HG02798 (cell line): Measurements from ENCODE around the gene LIFR.

Source experiments
- ATAC-seq: cut with Tn5 transposase; IDR thresholded peaks from one replicate; pipeline ENCODE4 v1.9.1; 2021; ENCODE audit warnings: mild to moderate bottlenecking; ENCODE audit not compliant: unreplicated experiment, poor library complexity

The LIFR gene

DNA sequence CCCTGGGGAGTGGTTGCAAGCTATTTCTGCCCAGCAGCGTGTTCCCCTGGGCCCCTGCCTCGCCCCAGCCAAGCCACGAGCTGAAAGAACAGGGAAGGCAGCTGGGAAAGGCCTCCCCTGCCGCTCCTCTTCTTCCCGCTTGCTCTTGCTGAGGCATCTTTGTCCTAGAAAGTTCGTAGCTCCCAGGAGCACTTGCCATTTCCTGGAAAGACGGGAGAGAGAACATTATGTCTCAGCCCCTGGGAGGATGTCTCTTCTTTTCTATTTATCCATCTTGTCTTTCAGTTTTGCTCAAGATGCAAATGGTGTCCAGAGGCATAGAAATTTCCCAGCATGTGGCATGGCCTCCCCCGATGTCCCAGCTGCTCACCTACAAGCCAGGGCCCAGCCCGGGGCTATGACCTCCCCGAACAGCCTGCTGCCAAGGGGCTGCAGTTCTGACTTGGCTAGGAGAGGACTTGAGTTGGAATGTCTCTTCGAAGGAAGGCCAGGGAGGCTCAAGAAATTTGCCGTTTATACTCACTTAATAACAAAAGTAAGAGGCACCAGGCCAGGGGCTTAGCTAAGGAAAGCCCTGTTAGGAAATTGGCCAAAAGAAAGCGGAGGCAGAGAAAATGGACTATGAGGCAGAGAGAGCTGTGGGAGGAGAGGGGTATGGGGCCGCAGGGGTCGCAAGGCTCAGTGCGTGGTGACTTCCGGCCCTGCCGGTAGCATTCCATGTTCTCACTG lies 87.3 kb downstream of the LIFR start:
- ATAC-seq, result no peak

DNA sequence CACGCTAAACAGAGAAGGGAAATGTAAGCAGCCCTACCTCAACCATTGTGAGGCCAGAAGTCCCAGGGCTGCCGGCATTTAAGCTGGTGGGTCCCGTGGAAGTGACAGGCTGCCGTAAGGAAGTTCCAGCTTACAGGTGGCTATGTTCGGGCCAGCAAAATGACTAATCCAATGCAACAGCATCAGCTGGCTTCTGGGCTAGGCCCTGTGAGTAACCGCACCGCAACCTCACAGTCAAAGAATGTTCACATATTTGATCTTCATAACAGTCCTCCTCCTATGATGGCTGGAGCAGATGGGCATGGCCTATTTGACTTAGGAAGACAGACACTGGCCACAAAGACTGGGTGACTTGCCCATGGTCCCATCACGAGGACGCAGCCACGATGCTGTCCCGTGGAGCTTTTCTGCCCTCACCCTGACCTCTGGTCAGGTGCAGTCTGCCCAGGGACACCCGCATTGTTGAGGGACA lies 88.2 kb downstream of the LIFR start:
- no peak for ATAC-seq

DNA sequence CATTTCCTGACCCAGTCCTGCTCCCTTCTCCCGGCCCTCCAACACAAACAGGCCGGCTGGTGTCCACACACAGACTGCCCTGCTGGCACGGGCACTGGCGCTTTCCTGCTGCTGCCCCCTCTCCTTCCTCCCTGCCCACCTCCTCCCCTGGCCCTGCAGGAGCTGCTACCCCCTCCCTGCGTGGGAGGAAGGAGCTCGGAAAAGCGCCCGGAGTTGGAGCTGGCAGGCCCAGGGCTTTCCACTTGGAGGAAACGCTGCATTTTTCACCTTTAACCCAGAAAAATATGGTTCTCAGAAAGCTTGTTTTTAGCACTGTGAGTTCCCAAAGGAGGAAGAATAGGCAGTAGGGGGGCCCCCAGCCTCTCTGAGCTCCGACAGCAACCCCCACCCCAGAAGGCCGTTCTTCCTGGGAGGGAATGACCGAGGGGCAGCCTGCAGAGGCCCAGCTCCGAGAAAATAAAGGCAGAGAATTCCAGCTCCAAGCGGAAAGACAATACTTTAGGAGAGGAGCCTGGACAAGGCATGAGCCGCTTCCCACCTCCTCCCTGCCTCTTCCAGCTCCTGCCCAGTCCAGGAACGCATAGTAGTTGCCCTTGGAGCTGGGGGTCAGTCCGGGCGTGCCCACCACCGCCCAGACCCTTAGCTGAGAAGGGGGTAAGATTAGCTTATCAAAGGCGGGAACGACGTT lies 88.9 kb downstream of the LIFR start:
- ATAC-seq, result no peak

DNA sequence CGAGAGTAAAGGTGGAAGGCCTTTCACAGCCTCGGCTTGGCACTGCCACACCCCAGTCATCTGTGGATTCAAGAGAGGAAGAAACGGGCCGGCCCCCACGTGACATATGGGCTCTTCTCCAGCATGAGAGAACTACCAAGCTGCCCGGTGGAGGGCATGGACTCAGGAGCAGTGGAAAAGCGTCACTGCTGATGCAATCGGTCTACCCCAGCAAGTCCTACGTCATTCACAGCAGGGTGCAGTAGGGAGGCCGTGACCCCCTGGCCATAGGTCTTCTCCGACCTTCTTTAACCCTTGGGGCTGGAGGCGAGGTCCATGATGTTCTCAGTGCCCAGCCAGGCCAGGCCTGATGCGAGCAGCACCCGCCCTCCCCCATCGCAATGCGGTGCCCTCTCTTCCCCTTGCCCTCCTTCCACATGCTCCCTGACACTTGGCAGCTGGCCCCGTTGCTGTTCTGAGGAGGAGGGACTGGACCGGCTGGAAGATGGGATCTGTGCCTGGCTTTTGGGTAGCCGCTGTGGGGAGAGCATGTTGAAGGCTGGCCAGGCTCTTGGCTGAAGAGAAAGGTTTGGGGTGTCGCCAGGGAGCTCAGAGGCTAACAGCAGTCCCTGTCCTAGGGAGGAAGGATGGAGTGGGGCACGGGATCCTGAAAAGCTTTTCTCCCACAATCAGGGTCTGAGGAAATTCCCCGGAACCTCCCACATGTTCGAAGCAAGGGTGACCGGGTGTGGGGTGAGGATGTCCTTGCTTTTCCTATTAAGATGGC lies 89.8 kb downstream of the LIFR start:
- no peak for ATAC-seq

DNA sequence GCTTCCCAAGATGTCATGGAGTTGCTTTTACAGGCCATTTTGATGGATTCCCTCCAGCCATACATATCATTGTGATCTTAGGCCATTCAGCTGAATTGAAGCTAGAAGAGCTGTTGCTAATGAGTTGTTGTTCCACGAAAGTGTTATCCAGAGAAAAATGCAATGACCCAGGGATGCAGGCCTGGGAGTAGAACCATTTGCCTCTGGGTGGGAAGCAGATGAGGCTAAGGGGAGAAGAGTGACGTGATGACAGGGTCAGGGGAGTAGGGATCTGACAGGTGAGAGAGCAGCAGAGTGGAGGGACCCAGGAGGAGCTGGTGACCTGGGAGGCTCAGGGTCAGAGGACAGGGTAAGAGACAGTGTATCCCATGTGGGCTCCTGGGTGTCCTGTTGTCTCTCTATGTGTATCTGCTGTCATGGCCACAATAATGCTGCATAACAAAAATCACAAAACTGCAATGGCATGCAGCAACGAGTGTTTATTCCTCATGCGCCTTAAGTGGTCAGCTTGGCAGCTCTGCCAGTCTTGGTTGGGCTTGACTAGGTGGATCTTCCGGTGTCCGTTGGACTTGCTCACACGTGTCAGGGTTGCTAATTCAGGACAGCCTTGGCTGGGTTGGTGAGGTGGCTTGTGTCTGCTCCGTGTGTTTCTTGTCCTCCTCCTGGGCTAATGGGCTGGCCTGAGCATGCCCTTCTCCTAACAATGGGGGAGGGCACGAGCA lies 90.6 kb downstream of the LIFR start:
- no peak for ATAC-seq

DNA sequence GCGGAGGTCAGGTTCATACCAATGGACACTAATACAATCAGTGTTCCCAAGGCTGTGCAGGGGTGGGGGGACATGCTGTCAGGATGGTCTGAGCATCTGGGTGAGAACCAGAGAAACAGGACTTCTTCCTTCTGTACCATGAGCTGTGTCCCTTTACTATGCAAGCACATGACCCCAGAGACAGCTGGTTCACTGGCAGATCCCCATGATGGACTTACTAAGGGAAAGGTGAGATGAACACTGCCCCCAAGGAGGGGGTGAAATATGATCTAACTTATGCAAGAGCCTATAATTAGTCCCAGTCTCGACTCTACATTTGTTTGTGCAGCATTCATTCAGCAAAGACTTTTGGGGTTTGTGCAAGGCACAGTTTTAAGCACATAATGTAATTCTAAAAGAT lies 91.4 kb downstream of the LIFR start:
- no peak for ATAC-seq

DNA sequence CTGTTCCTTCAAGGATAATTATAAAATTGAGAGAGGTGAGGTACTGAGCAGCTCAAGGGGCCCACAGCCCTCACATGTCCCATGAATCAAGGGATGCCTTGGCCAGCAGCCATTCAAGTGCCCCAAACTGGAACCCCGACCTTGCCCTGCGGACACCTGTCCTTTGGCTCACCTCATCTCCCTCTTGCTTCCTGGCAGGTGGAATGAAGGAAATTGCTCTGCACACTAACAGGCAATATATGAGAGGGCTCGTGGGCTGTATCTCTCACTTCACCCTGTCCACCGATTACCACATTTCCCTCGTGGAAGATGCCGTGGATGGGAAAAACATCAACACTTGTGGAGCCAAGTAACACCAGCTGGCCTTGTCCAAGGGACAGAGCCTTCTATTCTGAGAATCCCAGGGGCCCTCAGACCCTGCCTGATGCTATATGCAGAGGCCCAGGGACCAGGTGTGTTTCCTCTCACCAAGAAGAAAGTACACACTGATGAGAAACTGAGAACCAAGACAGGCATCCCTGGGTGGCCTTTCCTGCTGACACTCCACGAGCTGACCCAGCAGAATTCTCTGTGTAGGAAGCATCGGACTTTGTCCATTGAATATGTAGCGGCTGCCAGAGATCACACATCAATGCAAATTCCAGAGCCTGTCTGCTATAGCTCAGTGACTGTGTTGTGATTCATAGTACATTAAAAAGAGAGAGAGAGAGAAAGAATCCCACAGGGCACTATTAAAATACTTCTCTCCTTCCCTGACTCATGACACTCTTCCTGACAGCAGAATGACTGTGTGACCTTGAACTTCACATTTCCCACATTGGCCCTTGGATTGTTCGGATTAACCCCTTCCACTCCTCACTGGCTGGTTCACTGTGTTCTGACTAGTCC lies 92.6 kb downstream of the LIFR start:
- no peak for ATAC-seq

DNA sequence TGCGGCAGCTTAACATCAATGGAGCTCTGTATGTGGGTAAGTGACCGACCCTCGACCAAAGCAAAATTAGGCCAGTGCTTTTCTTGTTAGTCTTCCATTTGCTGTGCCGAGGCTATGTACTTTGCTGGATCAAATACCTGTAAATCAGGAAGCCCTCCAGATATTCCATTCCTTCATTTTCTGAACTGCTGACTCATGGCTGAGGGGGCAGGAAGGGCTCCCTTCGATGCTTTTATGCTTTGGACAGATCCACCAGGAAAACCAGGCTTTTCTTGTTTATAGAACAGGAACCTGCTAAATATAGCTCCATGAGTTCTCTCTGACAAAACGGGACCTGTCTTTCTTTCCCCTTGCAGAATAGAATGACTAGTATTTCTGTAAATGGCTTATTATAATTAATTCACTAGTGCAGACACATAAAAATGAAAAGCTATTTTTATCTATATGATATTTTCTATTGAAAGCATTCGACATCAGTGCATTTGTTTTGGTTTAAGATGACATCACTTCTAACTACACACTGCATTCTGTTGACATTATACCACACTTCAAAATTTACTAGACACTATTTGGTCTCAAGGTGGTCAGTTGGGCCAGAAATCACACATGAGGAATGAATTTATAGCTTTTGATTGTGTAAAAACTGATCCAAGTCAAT lies 93.3 kb downstream of the LIFR start:
- no peak for ATAC-seq

DNA sequence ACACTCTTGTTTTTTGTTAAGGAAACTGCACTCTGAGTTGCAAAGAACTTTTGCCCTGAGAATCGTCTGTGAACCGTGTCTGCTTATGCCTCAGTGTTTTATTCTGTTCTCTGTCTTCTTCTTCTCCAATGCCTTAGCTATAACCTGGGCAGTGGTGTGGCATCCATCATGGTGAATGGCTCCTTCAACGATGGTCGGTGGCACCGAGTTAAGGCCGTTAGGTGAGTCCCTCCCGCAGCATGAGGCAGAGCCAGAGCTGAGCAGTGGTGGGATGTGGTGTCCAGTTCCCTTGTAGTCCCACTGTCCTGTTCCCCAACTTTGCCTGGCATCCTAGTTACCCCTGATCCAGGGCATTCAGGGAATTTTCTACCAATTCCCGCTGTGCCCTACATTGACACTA lies 98.3 kb downstream of the LIFR start:
- no peak for ATAC-seq

DNA sequence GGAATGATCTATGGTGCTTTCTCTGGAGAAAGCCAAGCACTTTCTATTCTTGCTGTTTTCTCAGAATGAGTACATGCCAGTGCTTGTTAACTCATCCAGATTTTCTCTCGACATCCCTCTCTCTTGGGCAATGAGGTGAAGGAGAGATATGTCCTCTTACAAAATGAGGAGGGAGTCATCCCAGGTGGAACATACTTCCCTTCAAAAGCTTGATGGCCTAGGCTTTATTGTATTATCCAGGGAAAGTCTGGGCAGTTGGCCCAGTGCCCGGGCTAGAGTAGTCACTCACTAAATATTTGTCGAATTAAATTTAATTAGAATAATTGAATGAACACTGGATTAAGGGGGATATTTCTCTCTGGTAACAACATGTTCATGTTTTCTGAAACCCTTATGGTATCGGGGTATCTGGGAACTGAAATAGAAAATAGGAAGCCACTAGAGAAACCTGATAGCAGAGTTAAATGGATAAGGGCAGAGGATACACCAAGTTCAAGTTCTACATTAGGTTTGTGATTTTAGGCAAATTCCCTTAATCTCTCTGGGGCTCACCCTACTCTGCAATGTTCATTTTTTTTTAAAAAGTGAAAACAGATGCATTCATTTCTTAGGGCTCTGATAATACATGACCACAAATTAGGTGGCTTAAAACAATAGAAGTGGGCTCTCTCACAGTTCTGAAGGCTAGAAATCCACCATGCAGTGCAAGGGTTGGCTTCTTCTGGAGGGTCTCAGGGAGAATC lies 99.6 kb downstream of the LIFR start:
- no peak for ATAC-seq

DNA sequence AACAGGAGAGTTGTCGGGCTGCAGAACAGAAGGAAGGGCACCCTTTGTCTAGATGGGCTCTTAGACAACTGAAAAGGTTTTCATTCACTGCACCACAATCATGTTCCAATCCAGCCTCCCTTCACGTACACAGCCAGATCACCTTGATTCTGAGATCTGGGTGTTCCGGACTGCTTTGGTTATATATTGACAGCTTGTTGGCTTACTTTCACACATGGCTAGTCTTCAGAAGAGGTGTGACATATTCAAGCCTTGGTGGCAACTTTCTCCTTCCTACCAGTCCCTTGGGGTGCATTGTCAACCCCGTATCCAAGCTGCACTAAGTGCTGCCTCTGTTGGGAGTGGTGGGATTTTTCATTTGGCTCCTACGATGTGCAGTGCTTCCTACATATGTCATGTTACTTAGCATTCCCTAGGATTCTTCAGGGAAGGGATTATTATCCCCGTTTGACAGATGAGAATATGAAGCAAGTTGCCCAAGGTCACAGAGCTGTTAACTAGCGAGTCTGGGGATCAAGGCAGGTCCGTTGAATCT lies 100.6 kb downstream of the LIFR start:
- ATAC-seq, result peak; percentile 36

DNA sequence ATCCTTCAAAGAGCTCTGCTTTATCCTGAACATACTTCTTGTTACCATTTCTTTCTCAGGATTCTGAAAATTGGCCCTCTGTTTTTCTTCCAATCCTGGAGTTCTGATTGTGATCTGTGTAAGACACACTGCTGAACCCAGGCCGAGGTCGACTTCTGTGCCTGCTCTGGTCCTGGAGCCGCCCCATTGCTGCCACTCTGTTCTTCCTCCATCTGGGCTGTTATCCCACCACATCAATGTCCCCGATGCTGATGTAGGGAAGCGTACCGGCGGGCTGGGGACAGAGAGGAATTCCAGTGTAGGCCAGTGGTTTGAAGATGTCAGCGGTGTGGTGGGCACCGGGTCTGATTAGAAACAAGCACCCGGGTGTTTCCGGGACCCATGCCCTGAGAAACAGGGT lies 102.5 kb downstream of the LIFR start:
- no peak for ATAC-seq

DNA sequence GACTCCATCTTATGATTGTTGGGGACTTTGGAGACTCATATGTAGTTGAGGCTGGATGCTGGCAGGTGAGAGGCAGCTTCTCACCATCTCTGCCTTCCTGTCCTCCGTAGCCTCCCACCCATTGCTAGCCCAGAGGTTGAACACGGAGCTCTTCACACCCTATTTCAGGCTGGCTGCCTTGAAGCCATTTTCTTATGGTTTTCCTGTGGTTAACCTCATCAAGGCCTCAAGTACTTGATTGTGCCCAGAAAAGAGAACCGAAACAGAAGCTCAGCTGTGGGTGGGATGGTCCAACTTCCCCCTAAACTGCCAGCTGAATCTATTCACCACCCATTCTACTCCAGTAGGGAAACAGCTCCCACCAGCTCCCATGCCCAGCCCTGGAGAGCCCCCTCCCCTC lies 102.9 kb downstream of the LIFR start:
- ATAC-seq, result peak; percentile 98

DNA sequence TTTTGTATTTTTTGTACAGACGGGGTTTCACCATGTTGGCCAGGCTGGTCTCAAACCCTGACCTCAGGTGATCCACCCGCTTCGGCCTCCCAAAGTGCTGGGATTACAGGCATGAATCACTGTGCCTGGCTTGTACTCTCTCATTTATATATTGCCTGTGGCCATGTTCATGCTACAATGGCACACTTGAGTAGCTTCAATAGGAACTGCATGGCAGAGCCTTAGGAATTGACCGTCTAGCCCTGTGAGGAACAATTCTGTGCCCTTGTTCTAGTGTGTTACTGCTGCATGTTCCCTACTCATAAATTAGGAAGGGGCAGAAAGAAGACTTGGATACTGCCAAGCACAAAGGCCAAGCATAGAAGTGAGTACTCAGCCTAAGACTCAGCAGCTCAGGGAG lies 104.2 kb downstream of the LIFR start:
- ATAC-seq, result no peak

DNA sequence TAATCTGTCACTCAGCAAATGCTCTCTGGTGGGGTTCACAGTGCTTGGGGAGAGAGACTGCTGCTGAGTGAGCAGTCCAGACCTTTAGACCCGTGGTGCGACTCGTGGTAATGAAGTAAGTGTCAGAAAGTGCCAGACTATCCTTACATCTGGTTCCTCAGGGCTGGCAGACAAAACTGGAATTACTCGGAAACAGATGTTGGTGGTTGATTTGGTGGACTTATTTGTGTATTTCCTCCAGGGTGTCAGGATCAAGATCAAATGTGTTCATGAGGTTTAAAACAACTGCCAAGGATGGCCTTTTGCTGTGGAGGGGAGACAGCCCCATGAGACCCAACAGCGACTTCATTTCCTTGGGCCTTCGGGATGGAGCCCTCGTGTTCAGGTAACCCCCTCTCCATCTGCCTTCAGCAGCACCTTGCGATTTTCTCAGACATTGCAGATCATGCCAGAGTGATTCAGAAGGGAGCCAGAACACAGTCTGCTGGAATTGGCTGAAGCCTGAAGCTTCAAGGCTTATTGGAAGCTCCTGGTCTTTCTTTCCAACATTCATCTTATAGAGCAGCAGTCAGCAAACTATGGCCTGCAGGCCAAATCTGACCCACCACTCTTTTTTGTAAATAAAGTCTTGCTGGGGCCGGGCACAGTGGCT lies 105.2 kb downstream of the LIFR start:
- ATAC-seq, result no peak

DNA sequence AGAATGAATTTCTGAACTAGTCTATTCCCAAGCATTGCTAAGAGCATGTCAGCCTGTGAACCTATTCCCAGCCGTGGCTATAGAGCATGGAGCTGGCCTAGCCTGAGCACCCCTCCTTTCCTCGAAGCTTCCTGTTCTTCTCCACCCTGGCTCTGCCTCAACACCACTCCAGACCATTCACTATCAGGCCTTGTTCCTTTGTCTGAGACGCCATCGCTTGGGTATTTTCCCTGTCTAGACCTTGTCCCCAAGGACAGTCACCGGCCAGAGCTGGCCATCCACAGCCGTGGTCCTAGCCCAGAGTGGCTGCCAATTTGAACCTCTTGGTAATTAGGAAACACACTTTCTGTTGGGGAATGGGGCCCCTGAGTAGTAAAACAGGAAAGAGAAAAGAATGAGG lies 105.8 kb downstream of the LIFR start:
- ATAC-seq, result no peak

DNA sequence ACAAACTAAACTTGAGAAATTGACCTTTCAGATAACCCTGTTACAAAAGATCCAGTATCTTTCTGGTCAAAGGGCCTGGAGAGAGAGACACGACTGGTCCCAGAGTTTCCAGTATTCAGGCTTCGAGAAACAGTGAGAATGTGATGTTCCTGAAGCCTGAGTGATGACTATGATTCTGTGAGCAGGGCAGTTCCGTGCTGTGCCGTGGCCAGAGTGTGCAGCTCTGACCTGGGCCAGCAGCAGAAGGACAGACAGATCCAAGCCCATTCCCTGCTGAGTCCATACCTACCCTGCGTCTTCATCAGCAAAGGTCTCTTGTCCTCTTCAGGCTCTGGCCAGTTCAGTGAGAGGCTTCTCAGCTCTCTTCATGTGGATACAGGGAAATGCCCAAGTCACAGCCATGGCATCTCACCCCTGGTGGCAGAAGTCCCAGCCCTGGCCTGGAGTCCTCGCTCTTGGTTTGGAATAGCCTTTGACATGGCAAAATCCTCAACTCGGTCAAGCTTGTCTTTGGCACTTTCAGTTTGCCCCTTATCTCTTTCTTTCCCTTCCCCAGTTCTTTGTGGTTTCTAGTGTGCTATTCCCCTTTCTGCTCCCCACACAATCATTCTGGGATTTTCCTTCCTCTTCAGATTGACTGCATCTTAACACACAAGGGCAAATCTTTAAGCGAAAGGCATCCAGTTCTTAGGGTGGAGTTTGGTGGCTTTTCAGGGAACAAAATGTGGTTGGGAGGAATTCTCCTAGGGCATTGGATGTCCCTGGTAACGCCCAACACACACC lies 107.7 kb downstream of the LIFR start:
- ATAC-seq, result no peak
